Activated T-helper 9 cell treated with anti-CD3 and anti-CD28 coated beads, Interleukin-2, amount 50 U/mL, for 16 hours (primary cell): Measurements from ENCODE around the gene GTPBP6.
"Not testable (repeated sequence)": the region's sequence is repeated elsewhere in the genome, so short reads cannot be mapped to it uniquely, and the experiment has no call there.

Experiments
- DNase-seq: peaks from one replicate; pipeline ENCODE4 v3.0.0-alpha.2; 2020; ENCODE audit warnings: low read depth

The GTPBP6 gene

DNA sequence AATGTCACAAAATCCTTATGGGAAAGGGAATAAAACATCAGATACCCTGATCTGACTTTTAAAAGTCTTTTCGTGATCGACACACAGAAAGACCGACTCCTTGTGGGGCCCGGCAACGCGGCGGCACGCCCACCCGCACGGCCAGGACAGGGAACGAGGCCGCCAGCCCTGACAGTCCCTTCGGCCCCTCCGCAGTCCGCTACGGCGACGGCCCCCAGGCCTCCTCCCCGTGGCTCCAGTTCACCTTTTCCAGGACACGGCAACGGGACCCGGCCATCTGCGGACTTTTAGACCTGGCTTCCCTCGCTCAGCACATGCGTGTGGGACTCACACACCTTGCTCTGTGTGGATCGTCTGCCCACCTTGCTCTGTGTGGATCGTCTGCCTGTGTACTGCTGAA is 33.6 kb upstream of the GTPBP6 start:
- DNase-seq = no peak

DNA sequence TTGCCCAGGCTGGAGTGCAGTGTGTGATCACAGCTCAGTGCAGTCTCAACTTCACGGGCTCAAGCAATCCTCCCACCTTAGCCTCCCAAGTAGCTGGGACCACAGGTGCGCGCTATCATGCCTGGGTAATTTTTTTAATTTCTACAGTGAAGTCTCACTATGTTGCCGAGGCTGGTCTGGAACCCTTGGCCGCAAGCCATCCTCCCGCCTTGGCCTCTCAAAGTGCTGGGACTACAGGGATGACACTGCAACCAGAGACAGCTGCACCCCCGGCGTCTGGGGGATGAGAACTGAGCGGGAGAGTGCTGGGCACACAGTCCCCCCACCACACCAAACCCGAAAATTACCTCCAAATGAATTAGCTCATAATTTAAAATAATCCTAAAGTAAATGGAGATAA is 33.1 kb upstream of the GTPBP6 start:
- no peak for DNase-seq

DNA sequence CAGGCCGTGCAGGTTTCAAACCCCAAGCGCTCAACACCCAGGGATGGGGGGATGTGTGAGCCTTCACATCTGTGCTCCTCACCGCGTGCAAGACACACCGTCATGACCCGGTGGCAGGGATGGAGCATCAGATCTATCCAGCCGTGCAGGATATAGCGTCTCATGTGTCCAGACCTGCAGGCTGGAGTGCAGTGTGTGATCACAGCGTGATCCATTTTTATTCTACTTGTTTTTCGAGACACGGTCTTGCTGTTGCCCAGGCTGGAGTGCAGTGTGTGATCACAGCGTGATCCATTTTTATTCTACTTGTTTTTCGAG is 32.7 kb upstream of the GTPBP6 start:
- not testable (repeated sequence) for DNase-seq

DNA sequence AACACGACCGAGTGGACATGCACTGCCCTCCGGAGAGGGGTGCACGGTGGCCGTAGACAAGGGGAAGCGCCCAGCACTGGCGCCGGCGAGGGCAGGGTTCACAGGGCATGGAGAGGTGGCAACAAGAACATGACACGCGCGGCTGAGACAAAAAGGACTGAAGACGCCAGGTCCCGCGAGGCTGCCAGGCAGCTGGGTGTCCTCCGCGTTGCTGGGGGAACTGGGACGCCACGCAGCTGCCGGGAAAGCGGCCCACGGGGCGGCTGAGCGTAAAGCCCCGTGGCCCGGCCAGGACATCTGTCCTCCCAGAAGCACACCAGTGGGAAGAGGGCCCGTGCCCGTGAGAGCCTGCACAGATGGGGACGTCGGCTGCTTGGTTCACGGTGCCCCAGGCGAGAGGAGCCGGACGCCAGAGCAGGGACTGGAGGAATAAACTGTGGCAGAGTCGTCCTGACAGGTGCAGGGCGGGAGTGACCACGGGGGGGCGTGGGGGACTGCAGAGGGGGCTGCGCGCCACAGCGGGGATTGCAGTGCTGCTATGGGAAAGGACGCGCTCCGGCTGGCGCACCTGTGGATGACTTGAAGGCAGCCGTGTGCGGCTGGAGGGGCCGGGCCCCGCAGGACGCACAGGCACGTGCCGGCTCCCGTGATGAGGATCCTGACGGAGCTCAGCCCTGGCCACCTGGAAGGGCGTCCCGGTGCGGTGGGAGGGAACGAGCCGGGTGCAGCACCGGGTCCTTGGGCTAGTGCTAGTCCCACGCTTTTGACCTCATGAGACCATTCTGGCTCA is 32.1 kb upstream of the GTPBP6 start:
- DNase-seq = no peak

DNA sequence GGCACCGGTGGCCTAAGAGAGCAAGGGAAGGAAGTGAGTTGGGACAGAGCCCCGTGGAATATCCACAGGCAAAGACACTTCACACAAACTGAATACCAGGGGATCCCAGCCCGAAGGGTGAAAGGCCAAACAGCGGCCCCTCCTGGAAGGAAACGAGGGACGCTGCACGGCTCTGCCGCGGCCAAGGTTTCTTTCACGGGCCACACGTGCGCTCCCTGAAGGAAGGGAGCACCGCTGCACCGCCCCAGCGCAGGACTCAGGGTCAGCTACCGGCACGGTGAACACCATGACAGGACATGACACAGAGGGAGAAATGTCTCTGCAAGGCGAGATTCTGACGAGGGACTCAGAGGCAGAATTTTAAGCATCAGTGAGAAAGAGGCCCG is 31.5 kb upstream of the GTPBP6 start:
- DNase-seq = no peak

DNA sequence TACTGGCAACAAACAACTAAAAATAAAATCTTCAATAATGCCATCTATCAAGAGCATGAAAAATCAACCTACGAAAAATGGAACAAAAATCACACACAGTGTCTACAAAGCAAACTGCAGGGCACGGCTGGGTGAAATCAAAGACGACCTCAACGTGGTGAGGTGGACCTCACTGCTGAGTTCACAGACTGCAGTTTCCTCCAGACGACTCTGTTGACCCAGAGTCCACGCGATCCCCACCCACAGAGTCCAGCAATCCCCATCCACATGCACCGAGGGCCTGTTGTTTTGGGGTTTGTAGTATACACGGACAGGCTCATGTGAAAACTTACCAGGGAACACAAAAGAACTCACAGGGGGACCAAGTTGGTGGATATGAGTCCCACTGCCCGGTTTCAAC is 31.1 kb upstream of the GTPBP6 start:
- DNase-seq = no peak

DNA sequence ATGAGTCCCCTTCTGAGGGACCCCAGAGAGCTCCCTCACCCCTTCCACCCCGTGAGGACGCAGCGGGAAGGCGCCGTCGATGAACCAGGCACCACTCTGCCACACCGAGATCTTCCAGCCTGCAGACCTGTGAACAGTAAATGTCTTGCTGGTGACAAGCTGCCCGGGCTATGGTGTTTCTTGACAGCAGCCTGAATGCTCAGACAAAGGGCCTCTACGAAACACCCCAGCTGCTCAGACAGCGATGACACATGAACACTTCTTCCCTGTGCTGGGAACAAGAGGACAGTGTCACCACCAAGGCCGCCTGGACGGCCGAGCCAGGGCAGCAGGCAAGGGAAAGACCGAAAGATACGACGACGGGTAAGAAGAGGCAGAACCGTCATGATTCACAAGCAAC is 30.6 kb upstream of the GTPBP6 start:
- no peak for DNase-seq

DNA sequence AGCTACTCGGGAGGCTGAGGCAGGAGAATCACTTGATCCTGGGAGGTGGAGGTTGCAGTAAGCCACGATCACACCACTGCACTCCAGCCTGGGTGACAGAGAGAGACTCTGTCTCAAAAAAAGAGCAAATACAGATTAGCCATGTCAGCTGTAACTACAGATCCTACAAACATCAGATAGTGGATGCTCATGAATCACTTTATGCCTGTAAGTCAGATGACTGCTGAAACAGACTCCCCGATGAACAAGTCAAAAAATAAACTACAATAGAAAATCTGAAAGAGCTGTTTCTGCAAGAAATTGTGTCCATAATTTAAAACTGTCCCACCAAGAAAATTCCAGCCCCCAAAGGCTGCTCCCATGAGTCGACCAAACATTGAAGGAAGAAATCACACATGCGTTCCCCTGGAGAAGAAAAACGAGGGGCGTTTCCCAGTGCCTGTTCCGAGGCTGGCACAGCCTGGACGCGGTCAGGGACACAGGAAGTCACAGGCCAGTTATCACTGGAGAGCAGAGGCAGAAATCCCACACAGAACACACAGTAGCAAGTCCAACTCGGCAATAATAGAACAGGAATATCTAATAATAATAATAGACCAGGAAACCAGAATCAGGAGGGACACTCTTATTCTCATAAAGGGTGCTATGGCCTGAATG is 30.0 kb upstream of the GTPBP6 start:
- DNase-seq = no peak

DNA sequence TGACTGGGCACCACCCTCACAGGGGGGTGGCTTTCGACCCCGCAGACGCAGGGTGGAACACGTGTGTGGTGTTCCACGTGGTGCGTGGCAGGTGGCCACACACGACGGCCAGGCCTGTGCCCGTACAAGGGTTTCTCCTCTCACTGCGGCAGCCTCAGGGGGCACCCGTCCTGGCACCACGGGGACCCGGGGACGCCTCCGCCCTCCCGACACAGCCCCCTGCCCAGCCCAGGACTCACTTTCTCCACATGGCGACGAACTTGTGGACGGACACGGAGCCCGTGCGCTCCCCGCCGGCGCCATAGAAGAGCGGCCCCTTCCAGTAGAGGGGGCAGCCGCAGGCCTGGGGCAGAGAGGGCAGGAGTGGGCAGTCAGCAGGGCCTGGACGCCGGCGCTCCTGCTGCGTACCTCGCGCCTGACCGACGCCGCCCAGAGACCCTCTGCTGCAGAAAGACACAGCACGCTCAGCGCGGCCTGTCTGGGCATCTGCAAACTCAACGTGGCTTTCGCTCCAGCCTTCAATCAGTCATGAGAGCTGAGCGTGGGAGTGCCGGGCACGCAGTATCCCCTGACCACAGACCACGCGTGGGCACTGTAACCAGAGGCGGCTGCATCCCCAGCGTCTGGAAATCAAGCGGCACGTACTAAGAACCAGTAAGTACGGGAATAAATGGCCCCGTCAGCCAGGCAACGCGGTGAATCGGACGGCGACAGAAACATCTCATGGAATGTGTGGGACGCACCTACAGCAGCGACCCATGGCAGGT is 28.9 kb upstream of the GTPBP6 start:
- DNase-seq = no peak

DNA sequence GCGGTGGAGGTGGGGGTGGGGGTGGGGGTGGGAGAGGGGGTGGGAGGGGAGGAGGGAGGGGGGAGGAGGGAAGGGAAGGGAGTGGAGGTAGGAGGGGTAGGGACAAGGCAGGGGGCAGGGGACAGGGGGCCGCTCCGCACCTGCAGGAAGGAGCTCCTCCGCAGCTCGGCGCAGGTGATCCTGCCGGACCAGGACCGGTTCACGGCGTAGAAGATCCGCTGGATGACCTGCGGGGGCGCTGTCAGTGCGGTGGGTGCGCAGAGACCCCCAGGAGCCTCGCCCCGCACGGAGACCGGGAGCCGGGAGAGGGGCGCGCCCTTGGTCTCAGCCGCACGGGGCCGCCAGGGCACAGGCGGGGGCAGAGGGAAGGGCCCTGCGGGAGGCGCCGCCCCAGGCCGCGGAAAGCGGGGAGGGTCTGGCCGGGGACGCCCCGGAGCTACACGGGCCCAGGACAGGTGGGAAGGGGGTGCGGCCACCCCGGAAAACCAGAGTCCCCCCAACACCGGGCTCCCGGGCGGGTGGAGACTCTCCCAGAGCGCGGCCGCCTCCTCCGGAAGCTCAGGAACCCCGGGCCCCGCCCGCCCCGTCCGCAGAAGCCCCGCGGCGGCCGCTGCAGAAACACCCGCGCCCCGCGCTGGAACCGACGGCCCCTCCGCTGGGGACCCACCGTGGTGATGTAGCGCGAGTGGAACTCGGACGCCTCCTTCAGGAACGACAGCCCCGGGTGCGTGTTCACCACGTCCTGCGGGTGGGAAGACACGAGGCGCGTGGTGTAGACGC is 27.6 kb upstream of the GTPBP6 start:
- no peak for DNase-seq

DNA sequence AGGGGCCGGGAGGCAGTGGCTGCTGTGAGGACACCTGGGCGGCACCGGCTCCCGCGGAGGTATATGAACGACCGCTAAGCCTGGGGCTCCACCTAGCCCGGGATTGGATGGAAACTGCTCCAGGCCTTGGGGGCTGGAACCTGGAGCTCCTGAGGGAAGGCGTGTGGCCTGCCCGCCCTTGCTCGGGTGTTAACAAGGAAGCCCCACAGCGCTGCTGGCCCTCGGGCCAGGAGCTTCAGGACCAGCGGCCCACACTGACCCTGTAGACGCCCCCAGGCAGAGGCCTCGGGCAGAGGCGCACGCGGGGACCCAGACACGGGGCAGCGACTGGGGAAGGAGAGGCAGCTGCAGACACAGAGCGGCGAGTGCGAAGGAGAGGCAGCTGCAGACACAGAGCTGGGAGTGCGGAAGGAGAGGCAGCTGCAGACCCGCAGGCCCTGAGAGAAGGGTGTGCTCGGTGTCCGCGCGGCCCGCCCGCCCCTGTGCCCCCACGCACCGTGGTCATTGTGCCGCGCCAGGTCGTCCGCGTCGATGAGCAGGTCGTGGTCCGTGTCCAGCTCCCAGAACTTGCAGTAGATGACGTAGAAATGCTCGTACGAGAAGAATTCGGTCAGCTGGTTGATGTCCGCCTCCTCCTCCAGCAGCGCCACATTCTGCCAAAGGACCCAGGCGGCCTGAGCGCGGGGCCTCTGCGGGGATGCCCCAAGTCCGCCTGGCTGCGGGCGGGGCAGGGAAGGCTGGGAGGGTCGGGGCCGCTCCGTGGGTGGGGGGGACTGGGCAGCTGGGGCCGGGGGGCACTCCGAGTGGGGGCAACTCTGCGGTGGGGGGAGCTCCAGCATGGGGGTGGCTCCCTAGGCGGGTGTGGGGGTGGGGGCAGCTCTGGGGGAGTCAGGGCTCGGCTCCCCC is 26.7 kb upstream of the GTPBP6 start:
- DNase-seq = no peak

DNA sequence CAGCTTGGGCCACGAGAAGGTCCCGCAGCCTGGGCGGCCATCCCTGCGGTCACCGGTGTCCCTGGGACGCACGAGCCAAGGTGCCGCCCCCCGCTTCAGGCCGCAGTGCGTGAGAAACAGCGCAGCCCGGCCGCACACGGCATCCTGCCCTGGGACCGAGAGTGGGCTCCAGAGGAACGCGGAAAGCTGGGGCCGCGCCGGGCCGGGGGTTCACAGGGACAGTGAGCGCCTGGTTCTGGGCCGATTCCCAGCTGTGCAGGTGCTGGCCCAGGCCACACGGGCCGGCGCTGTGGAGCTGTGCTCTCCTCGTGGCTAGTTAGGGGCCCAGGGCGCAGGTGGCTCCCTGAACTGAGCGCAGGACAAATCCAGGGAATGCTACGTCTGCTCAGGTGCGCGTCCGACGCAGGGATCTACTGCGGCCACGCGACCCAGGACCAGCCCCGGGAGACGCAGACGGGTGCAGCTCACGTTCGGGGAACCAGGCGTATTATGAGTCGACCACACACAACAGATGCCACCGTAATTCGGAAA is 25.8 kb upstream of the GTPBP6 start:
- no peak for DNase-seq

DNA sequence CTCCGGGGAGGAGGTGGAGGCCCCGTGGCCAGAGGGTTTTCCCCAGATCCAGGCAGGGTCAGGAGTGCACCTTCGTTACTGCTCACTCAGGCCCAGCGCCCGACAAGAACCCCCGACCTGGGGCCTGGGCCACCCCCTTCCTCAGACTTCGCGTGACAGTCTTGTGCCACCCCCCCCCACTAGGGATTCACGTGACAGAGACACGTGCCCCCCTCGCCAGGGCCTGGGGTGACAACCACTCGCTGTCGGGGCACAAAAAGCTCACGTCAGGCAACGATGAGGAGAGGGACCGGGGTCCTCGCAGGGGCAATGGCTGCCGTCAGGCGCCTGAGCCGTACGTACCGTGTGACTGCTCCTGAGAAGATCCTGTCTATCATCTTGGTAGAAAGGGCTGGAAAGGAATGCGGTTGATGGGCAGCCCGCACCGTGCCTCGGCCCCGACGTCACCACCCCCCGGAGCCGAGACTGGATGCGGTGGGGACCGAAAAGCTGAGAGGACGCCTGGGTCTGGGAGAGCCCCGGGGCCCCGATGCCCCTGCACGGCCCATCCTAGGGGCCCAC is 23.0 kb upstream of the GTPBP6 start:
- DNase-seq = no peak

DNA sequence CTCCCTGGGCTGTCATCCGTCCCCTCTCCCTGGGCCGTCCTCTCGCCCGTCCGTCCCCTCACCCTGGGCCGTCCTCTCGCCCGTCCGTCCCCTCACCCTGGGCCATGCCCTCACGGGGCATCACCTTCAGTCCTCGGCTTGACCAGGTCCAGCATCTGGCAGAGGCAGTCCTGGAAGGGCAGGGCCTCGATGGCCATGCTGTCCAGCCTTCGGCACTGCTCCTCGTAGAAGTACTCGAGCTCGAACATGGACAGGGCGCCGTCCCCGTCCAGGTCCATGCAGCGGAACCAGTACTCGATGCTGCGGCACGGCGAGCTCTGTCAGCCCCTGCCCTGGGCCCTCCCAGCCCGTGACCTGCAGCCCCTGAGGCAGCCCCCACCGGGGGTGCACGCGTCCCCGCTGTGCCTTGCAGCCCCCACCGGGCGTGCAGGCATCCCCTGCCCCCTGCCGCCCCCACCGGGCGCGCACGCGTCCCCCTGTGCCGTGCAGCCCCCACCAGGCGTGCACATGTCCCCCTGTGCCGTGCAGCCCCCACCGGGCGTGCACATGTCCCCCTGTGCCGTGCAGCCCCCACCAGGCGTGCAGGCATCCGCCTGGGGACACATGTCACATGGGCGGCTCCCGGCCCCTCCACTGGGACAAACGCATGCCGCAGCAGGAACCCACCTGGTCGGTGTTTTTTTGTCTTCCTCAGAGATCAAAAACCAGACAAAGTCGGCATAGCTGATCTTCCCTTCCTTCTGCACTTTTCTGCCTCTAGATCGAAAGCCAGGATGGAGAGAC is 22.2 kb upstream of the GTPBP6 start:
- no peak for DNase-seq

DNA sequence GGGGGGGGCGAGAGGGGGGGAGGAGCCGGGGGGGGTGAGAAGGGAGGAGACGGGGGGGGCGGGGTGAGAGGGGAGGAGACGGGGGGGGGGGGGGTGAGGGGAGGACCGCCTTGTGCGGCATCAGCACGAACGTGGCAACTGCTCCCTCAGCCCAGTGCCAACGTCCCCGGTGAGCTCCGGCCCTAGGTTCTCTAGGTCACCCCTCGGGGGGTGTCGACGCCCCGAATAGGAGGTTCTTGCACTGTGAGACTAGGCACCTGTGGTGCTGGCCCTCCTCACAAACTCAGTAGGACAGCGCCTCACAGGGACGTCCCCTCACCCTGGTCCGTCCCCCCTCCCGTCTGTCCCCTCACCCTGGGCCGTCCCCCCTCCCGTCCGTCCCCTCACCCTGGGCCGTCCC is 21.5 kb upstream of the GTPBP6 start:
- DNase-seq = no peak

DNA sequence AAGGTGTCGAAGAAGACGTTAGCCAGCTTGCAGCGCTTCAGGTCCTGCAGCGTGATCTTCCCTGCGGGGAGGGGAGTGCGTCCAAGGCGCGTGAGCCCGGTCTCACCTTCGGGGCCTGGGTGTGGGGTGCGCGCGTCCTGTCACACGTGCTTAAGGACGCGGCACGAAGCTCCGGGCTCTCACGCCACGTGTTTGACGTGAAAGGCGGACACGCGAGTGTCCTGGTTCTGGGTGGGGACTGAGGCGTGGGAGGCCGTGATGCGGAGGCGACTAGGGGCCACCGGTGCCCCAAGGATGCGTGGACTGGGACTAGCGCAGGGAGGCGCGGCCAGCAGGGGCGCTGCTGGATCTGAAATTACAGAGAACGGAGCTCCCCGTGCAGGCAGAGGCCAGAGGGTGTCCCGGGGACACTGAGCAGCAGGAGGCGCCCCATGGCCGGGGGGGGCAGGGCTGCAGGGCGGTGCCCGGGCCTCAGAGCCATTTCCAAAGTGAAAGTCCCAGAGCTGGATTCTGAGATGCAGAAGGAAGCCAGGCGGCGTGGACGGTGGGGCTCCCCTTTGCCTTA is 20.3 kb upstream of the GTPBP6 start:
- no peak for DNase-seq

DNA sequence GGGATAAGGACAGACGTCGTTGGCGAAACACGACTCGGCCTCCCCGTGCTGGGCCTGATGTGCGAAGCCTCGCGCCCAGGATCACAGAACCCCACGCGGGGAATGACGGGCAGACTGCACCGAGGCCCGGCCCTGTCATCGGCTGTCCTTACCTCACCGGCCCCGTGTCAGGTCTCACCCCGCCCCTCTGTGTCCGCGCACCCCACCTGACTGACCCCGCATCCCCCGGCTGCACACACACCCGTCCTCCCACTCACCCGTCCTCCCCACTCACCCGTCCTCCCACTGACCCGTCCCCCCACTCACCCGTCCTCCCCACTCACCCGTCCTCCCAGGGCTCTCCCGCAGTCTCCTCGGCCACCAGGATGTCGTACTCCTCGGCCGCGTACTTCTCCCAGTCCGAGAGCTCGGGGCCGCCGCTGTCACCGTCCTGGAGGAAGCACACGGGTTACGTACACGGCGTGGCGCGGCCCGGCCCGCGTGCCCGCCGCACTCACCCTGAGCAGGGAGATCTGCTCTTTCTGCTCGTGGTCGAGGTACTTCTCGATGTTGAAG is 19.8 kb upstream of the GTPBP6 start:
- no peak for DNase-seq

DNA sequence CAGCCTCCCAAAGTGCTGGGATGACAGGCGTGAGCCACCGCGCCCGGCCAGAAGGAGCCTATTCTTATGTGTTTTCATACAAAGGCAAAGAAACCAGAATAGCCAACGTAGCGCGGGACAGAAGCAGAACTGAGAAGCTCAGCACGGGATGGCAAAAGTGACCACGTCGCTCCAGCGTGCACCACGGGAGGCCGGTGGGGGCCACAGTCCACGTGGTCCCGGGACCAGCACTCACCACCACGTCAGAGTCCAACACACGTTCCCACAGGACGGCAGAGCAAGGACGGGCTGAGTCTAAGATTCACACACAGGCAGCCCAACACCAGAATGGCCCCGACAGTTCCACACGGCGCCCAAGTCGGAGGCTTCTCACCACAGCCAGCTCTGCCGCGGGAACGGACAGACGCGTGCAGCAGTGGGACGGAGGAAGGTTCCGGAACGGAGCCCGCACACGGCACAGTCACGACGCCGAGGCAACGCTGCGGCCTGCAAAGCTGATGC is 18.8 kb upstream of the GTPBP6 start:
- no peak for DNase-seq

DNA sequence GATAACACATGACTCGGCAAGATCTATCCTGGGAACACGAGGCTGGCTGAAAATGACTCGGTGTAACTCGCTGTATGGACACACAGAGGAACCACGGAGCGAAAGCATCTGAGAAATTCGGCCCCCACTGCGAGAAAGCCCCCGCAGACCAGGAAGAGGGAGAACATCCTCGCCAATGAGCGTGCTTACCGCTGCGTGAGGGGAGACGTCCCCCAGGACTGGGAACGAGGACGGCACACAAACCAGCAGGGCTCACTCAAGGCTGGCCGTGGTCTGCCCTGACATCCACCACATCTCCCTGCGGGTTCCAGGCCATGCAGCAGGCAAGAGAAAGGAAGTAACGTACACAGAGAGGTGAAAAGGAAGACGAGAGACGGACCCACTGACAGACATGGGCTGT is 17.6 kb upstream of the GTPBP6 start:
- no peak for DNase-seq
